ENCODE results near the gene ZNF800. TPM values are rescaled to one million over a fixed set of nuclear protein-coding genes. Genes with fewer than 3 reads are reported as not detected.

ZNF800 gene
- total RNA-seq, 1 donor from 2014 or later = 36.6 TPM

- TF ChIP-seq, protein P1, sequence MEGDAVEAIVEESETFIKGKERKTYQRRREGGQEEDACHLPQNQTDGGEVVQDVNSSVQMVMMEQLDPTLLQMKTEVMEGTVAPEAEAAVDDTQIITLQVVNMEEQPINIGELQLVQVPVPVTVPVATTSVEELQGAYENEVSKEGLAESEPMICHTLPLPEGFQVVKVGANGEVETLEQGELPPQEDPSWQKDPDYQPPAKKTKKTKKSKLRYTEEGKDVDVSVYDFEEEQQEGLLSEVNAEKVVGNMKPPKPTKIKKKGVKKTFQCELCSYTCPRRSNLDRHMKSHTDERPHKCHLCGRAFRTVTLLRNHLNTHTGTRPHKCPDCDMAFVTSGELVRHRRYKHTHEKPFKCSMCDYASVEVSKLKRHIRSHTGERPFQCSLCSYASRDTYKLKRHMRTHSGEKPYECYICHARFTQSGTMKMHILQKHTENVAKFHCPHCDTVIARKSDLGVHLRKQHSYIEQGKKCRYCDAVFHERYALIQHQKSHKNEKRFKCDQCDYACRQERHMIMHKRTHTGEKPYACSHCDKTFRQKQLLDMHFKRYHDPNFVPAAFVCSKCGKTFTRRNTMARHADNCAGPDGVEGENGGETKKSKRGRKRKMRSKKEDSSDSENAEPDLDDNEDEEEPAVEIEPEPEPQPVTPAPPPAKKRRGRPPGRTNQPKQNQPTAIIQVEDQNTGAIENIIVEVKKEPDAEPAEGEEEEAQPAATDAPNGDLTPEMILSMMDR (IDR thresholded peaks at IDR 0.05) = no peak
- intact Hi-C loops (cut with DNase I) = no loop called here
- no peak for ATAC-seq
- no peak for DNase-seq
- Histone ChIP-seq H3K4me3 (no peak overlapping the region), H3K4me1 (peaks cover 16% of the 10 kb centered on the region), H3K27me3 (ENCODE audit: low read depth) (no peaks in the 10 kb centered on the region), H3K36me3 (peaks cover 38% of the 10 kb centered on the region), H3K27ac (no peak overlapping the region), H3K9me3 (no peaks in the 10 kb centered on the region)
Measured at GRCh38 chr7:127379642-127380041, 12.9 kb downstream of the ZNF800 start.

DNA sequence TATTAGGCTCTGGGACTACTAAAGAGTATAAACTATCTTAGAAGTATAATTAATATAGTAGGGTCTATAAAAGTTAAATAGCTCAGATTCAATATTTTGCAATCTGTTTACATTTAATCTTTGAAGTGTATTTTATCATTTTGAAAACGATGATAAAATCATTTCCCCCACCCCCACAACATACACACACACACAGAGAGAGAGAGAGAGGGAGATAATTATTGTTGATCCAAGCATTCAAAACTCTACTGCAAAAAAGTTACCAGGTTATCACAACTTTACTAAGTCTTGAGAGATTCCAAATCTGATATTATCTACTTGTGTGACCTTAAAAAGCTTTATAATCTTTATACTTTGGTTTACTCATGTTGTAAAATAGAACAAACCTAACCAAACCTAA, 14.0 kb downstream of the ZNF800 start:
- H3K27me3 ChIP-seq (ENCODE audit: low read depth) = no peaks in the 10 kb centered on the region
- H3K36me3 ChIP-seq = peaks cover 49% of the 10 kb centered on the region

GRCh38 chr7:127377425-127377824, 15.1 kb downstream of the ZNF800 start:
- no peaks in the 10 kb centered on the region for H3K27me3 ChIP-seq (ENCODE audit: low read depth)
- no peak for ATAC-seq
- H3K4me3 ChIP-seq = no peak overlapping the region
- no peak overlapping the region for H3K27ac ChIP-seq
- DNase-seq = no peak
- peaks cover 11% of the 10 kb centered on the region for H3K4me1 ChIP-seq
- TF ChIP-seq, protein P1 (IDR thresholded peaks at IDR 0.05) = no peak
- H3K36me3 ChIP-seq = peaks cover 49% of the 10 kb centered on the region
- intact Hi-C loops (cut with DNase I) = no loop called here
- no peaks in the 10 kb centered on the region for H3K9me3 ChIP-seq

More for the DNA sequence above, 14.0 kb downstream of the ZNF800 start:
- H3K9me3 ChIP-seq = no peaks in the 10 kb centered on the region
- ATAC-seq (no peak), DNase-seq (no peak)
- H3K27ac ChIP-seq = no peak overlapping the region
- intact Hi-C loops (cut with DNase I) = no loop called here
- TF ChIP-seq, protein P1 (IDR thresholded peaks at IDR 0.05) = no peak
- no peak overlapping the region for H3K4me3 ChIP-seq
- peaks cover 16% of the 10 kb centered on the region for H3K4me1 ChIP-seq

- peaks cover 58% of the 10 kb centered on the region for H3K36me3 ChIP-seq
- no peak overlapping the region for H3K27ac ChIP-seq
- no peak for DNase-seq
- intact Hi-C loops (cut with DNase I) = no loop called here
- H3K9me3 ChIP-seq = no peaks in the 10 kb centered on the region
- no peak for ATAC-seq
- no peaks in the 10 kb centered on the region for H3K27me3 ChIP-seq (ENCODE audit: low read depth)
- H3K4me1 ChIP-seq = peaks cover 8% of the 10 kb centered on the region
- TF ChIP-seq, protein P1 (IDR thresholded peaks at IDR 0.05) = no peak
- no peak overlapping the region for H3K4me3 ChIP-seq
Measured at GRCh38 chr7:127375631-127376030, 16.9 kb downstream of the ZNF800 start.

GRCh38 chr7:127367679-127368078, 24.8 kb downstream of the ZNF800 start:
- Histone ChIP-seq H3K27me3 (ENCODE audit: low read depth) (no peaks in the 10 kb centered on the region), H3K27ac (no peak overlapping the region), H3K9me3 (no peaks in the 10 kb centered on the region), H3K4me3 (no peak overlapping the region), H3K4me1 (no peaks in the 10 kb centered on the region), H3K36me3 (peaks cover 22% of the 10 kb centered on the region)
- DNase-seq (no peak), ATAC-seq (no peak)
- intact Hi-C loops (cut with DNase I) = no loop called here
- TF ChIP-seq, protein P1 (IDR thresholded peaks at IDR 0.05) = no peak

DNA sequence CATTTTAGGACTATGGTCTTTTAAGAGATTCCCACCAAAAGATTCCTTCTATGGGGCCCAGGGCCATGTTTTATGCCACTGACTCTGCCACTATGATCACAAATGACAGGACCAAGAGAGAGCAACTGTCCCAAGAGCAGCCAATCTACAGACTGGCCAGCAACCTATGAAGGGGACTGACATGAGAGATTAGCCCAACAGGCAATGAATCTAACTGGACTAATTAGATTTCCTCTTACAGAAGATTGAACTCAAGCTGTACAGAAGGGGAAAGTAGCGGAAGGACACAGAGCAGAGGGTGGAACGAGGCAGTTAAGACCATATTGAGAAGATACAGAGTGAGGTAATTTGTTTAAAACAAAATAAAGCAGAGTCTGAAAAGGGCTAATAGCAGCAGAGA, 25.8 kb downstream of the ZNF800 start:
- H3K27me3 ChIP-seq (ENCODE audit: low read depth) = no peaks in the 10 kb centered on the region
- H3K36me3 ChIP-seq = peaks cover 18% of the 10 kb centered on the region
- intact Hi-C loops (cut with DNase I) = no loop called here
- TF ChIP-seq, protein P1 (IDR thresholded peaks at IDR 0.05) = no peak
- DNase-seq = no peak
- no peak overlapping the region for H3K27ac ChIP-seq
- no peaks in the 10 kb centered on the region for H3K4me1 ChIP-seq
- ATAC-seq = no peak
- H3K4me3 ChIP-seq = no peak overlapping the region
- H3K9me3 ChIP-seq = no peaks in the 10 kb centered on the region

Data from lower lobe of right lung (tissue), 2 donors.